ENCODE measurements around the gene RASD1.

DNA sequence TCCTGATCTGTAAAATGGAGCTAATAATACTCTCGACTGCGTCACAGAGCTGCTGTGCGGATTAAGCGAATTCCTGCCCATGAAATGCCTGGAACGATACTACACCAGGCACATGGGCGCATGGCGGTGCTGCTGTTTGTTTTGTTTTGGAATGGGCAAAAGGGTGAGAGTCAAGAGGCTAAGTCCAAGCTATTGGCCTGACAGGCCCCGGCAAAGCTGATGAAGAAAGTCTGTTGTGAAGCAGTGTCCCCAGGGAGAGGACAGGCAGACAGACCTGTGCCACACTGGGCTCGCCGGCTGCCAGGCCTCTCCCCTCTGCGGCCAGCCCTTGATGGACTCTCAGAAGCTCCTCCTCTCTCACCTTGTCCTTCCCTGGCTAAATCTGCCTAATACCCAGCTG is 31.3 kb upstream of the RASD1 start:
- no peak for TF ChIP-seq POLR2A (IDR thresholded peaks at IDR 0.05)
- TF ChIP-seq, protein P1, sequence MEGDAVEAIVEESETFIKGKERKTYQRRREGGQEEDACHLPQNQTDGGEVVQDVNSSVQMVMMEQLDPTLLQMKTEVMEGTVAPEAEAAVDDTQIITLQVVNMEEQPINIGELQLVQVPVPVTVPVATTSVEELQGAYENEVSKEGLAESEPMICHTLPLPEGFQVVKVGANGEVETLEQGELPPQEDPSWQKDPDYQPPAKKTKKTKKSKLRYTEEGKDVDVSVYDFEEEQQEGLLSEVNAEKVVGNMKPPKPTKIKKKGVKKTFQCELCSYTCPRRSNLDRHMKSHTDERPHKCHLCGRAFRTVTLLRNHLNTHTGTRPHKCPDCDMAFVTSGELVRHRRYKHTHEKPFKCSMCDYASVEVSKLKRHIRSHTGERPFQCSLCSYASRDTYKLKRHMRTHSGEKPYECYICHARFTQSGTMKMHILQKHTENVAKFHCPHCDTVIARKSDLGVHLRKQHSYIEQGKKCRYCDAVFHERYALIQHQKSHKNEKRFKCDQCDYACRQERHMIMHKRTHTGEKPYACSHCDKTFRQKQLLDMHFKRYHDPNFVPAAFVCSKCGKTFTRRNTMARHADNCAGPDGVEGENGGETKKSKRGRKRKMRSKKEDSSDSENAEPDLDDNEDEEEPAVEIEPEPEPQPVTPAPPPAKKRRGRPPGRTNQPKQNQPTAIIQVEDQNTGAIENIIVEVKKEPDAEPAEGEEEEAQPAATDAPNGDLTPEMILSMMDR (IDR thresholded peaks at IDR 0.05 in 8 of 11, conservative IDR thresholded peaks at IDR 0.05 in 3 of 11): no peak
- no peak for TF ChIP-seq POLR2AphosphoS5 (IDR thresholded peaks at IDR 0.05)

Measured in spleen (tissue), 7 donors.